Measurements from ENCODE around the gene IRGC. TPM values are rescaled to one million over a fixed set of nuclear protein-coding genes. Genes with fewer than 3 reads are reported as not detected.

IRGC gene
- total and polyA plus RNA-seq, 2 donors (not counting 3 experiments of a cell fraction or from before 2014, with no cell fraction given), result not detected

DNA sequence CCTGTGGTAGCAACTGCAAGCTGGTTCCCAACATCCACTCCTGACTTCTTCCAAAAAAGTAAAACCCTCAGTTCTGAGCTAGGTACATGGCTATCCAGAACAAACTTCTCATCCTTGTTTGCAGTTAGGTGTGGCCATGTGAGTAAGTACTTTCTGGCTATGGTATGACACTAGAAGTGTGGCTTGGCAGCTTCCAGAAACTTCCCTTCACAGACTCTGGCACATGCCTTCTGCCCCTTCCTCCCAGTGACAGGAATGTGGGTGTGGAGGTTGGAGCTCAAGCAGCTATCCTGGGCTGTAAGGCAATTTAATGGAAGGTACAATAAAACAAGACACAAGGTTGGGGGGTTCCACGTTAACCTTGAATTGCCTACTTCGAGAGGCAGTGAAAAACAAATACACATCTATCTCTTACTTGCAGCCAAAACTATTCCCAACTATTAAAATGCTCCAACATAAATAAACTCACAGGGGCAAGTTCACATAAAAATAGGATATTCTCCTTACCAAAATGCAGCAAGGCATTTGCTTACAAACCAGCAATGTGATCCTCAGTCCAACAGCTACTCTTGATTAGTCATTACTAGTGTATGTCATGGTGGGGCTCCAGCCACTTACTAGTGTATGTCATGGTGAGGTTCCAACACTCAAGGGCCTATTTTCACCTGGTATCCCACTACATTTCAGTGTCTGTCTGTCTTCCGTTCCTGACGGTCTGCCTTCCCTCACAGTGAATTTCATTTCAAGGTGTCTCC, 35.8 kb downstream of the IRGC start:
- no peak overlapping the region for H2AFZ ChIP-seq (ENCODE audit: low read depth, low read length)
- peaks cover 23% of the 10 kb centered on the region for H3K4me1 ChIP-seq (ENCODE audit: control insufficient read depth, extremely low read depth, insufficient read depth, low read length)
- H3K4me2 ChIP-seq (ENCODE audit: insufficient read depth, low read length), result no peak overlapping the region
- DNase-seq (ENCODE audit: low read depth, low spot score) (no peak), FAIRE-seq (no peak)
- TF ChIP-seq POLR2A (IDR thresholded peaks at IDR 0.05; ENCODE audit: low read depth, low read length) (no peak), MAX (IDR thresholded peaks at IDR 0.05; ENCODE audit: insufficient read depth, insufficient read length) (no peak), FOS (IDR thresholded peaks at IDR 0.05; ENCODE audit: borderline replicate concordance, insufficient read depth, low read length) (no peak), POLR2AphosphoS5 (IDR thresholded peaks at IDR 0.05; ENCODE audit: insufficient read depth, low read depth, low read length) (no peak), MYC (IDR thresholded peaks at IDR 0.05; ENCODE audit: low read depth, low read length) (no peak), EZH2 (IDR thresholded peaks at IDR 0.05; ENCODE audit: borderline replicate concordance, low read depth, low read length, severe bottlenecking) (no peak), JUN (IDR thresholded peaks at IDR 0.05; ENCODE audit: borderline replicate concordance, insufficient read depth, insufficient read length, low read depth) (no peak), GATA2 (IDR thresholded peaks at IDR 0.05; ENCODE audit: insufficient read depth, insufficient read length, low read depth, low read length) (no peak)
- TF ChIP-seq, protein P1, sequence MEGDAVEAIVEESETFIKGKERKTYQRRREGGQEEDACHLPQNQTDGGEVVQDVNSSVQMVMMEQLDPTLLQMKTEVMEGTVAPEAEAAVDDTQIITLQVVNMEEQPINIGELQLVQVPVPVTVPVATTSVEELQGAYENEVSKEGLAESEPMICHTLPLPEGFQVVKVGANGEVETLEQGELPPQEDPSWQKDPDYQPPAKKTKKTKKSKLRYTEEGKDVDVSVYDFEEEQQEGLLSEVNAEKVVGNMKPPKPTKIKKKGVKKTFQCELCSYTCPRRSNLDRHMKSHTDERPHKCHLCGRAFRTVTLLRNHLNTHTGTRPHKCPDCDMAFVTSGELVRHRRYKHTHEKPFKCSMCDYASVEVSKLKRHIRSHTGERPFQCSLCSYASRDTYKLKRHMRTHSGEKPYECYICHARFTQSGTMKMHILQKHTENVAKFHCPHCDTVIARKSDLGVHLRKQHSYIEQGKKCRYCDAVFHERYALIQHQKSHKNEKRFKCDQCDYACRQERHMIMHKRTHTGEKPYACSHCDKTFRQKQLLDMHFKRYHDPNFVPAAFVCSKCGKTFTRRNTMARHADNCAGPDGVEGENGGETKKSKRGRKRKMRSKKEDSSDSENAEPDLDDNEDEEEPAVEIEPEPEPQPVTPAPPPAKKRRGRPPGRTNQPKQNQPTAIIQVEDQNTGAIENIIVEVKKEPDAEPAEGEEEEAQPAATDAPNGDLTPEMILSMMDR (IDR thresholded peaks at IDR 0.05; ENCODE audit: extremely low read depth in 1 of 2, insufficient read depth in 1 of 2, low read depth in 1 of 2, low read length in 2 of 2), result no peak
- no peaks in the 10 kb centered on the region for H4K20me1 ChIP-seq (replicated peaks; ENCODE audit: control insufficient read depth, extremely low read depth, insufficient read depth, low read length)
- H3K27ac ChIP-seq (ENCODE audit: insufficient read depth, low read depth, low read length), result no peak overlapping the region
- peaks cover 23 to 31% of the 10 kb centered on the region in 2 experiments for H3K36me3 ChIP-seq (ENCODE audit: control insufficient read depth in 2 of 2, extremely low read depth in 1 of 2, insufficient read depth in 2 of 2, low read length in 2 of 2)
- CTCF ChIA-PET, result interaction anchor here (1.0 to 4.3 kb wide), 6 partner anchors 13 to 89 kb away, joined by 3 to 25 read pairs (median 3); no protein-coding TSS in a partner anchor
- no peaks in the 10 kb centered on the region for H3K9me3 ChIP-seq (replicated peaks; ENCODE audit: control insufficient read depth, insufficient read depth, low read length)
- H3K4me3 ChIP-seq (replicated peaks in 1 of 3; ENCODE audit: insufficient read depth in 1 of 3, low read depth in 1 of 3, low read length in 3 of 3), result no peak overlapping the region
- POLR2A ChIA-PET, result no interaction called here
- H3K27me3 ChIP-seq (ENCODE audit: control insufficient read depth in 2 of 2, insufficient read depth in 2 of 2, low read length in 2 of 2), result no peaks in the 10 kb centered on the region
- no peak overlapping the region for H3K9ac ChIP-seq (replicated peaks; ENCODE audit: extremely low read depth, insufficient read depth, low read length)
- H3K79me2 ChIP-seq (ENCODE audit: control insufficient read depth, insufficient read depth, low read length), result peaks cover 25% of the 10 kb centered on the region
- intact Hi-C loops (cut with micrococcal nuclease), result loop anchor here (10.0 kb wide), 1 partner anchor 363 kb away; the partner anchor contains the start of gene ZNF225
- dilution Hi-C loops (cut with MboI; ENCODE audit: extremely low pct_ligation_motif_present, low sequenced_read_pairs), result no loop called here
- BruUV-seq (replicated peaks), result no TSS peak
- H3K9me1 ChIP-seq (replicated peaks; ENCODE audit: control insufficient read depth, extremely low read depth, insufficient read depth, low read length), result no peaks in the 10 kb centered on the region

All from endothelial cell of umbilical vein (primary cell).